H7 (cell line): ENCODE results near the gene VSTM2L. TPM values are rescaled to one million over a fixed set of nuclear protein-coding genes. Genes with fewer than 3 reads are reported as not detected.

Experiments
- DNase-seq: peaks from one replicate; pipeline ENCODE4 v3.0.0; 2012
- H3K27me3 ChIP-seq: 2 replicates; pipeline ENCODE4 v1.6.0; 2011; ENCODE audit warnings: mild to moderate bottlenecking, low read length; ENCODE audit not compliant: control insufficient read depth, insufficient read depth
- H3K36me3 ChIP-seq: replicated peaks from 2 replicates; pipeline ENCODE4 v1.5.1; 2011; ENCODE audit warnings: low read length; ENCODE audit not compliant: control insufficient read depth, insufficient read depth
- H3K4me3 ChIP-seq: 2 replicates; pipeline ENCODE4 v1.5.1; 2011; ENCODE audit warnings: low read depth, mild to moderate bottlenecking, control low read depth, low read length, moderate library complexity; ENCODE audit not compliant: insufficient read depth
- total RNA-seq: library from RNA; depleted of rRNA; stranded (reverse); fragments of >200 nt; shearing (Covaris generic); gene quantifications from 2 replicates; pipeline ENCODE4 v1.2.3, GENCODE V29; 2014

The VSTM2L gene
- total RNA-seq, 1 experiment from 2014 or later = 5.8 TPM

GRCh38 chr20:37980876-37981275 is 77.9 kb downstream of the VSTM2L start:
- H3K4me3 ChIP-seq = no peak overlapping the region
- no peaks in the 10 kb centered on the region; the same call in 1 of the 2 replicates for H3K36me3 ChIP-seq
- peak; percentile 59 for DNase-seq
- H3K27me3 ChIP-seq = no peaks in the 10 kb centered on the region; the same call in 1 of the 2 replicates

- Histone ChIP-seq H3K27me3 (no peaks in the 10 kb centered on the region; the same call in 1 of the 2 replicates), H3K36me3 (peaks cover 2% of the 10 kb centered on the region; the same call in 1 of the 2 replicates), H3K4me3 (no peak overlapping the region)
- DNase-seq = no peak
Observed at GRCh38 chr20:37981568-37981967, 78.6 kb downstream of the VSTM2L start.

- no peaks in the 10 kb centered on the region for H3K27me3 ChIP-seq
- DNase-seq = no peak
- peaks cover 4% of the 10 kb centered on the region; the same call in 1 of the 2 replicates for H3K36me3 ChIP-seq
- no peak overlapping the region for H3K4me3 ChIP-seq
Observed at GRCh38 chr20:37983286-37983685, 80.4 kb downstream of the VSTM2L start.

- DNase-seq = no peak
- Histone ChIP-seq H3K36me3 (peaks cover 9% of the 10 kb centered on the region), H3K4me3 (no peak overlapping the region), H3K27me3 (no peaks in the 10 kb centered on the region)
Observed at GRCh38 chr20:37984018-37984785, 81.3 kb downstream of the VSTM2L start.

GRCh38 chr20:37986044-37986858 is 83.3 kb downstream of the VSTM2L start:
- no peak for DNase-seq
- H3K36me3 ChIP-seq = peaks cover 10% of the 10 kb centered on the region
- no peak overlapping the region for H3K4me3 ChIP-seq
- H3K27me3 ChIP-seq = no peaks in the 10 kb centered on the region

- Histone ChIP-seq H3K27me3 (no peaks in the 10 kb centered on the region), H3K36me3 (peaks cover 10% of the 10 kb centered on the region), H3K4me3 (no peak overlapping the region)
- no peak for DNase-seq
Observed at GRCh38 chr20:37986873-37987601, 84.1 kb downstream of the VSTM2L start.

GRCh38 chr20:37987602-37988290 is 84.8 kb downstream of the VSTM2L start:
- Histone ChIP-seq H3K36me3 (peaks cover 10% of the 10 kb centered on the region), H3K4me3 (no peak overlapping the region)
- no peak for DNase-seq

GRCh38 chr20:37988306-37988954 is 85.5 kb downstream of the VSTM2L start:
- Histone ChIP-seq H3K27me3 (no peaks in the 10 kb centered on the region), H3K36me3 (peaks cover 10% of the 10 kb centered on the region), H3K4me3 (no peak overlapping the region)

More at GRCh38 chr20:37987602-37988290, 84.8 kb downstream of the VSTM2L start:
- no peaks in the 10 kb centered on the region for H3K27me3 ChIP-seq

GRCh38 chr20:37989601-37990295 is 86.8 kb downstream of the VSTM2L start:
- no peaks in the 10 kb centered on the region for H3K27me3 ChIP-seq
- no peak for DNase-seq
- H3K36me3 ChIP-seq = peaks cover 12% of the 10 kb centered on the region
- H3K4me3 ChIP-seq = no peak overlapping the region

More at GRCh38 chr20:37988306-37988954, 85.5 kb downstream of the VSTM2L start:
- DNase-seq = no peak

- Histone ChIP-seq H3K27me3 (no peaks in the 10 kb centered on the region), H3K36me3 (peaks cover 16% of the 10 kb centered on the region), H3K4me3 (no peak overlapping the region)
Observed at GRCh38 chr20:37990571-37991151, 87.7 kb downstream of the VSTM2L start.

GRCh38 chr20:37991157-37991866 is 88.4 kb downstream of the VSTM2L start:
- H3K36me3 ChIP-seq = peaks cover 22% of the 10 kb centered on the region
- H3K4me3 ChIP-seq = no peak overlapping the region
- no peaks in the 10 kb centered on the region for H3K27me3 ChIP-seq
- no peak for DNase-seq

More at GRCh38 chr20:37990571-37991151, 87.7 kb downstream of the VSTM2L start:
- DNase-seq = no peak

GRCh38 chr20:37991908-37992307 is 89.0 kb downstream of the VSTM2L start:
- Histone ChIP-seq H3K27me3 (no peaks in the 10 kb centered on the region), H3K36me3 (peaks cover 26% of the 10 kb centered on the region), H3K4me3 (no peak overlapping the region)
- DNase-seq = no peak
